Nephron progenitor cell (in vitro differentiated cells): ENCODE results near the gene RBMS1.

Source experiments
- DNase-seq: peaks from one replicate; pipeline ENCODE4 v3.0.0; 2021
- H3K27ac Mint-ChIP-seq: 2 replicates; pipeline ENCODE4 v1.8.0; 2021; ENCODE audit warnings: mild to moderate bottlenecking, moderate library complexity, mixed read lengths
- H3K27me3 Mint-ChIP-seq: 2 replicates; pipeline ENCODE4 v1.8.0; 2021; ENCODE audit warnings: mild to moderate bottlenecking, low read depth, mixed read lengths; ENCODE audit not compliant: poor library complexity
- H3K36me3 Mint-ChIP-seq: 2 replicates; pipeline ENCODE4 v1.8.0; 2021; ENCODE audit warnings: low read depth, mixed read lengths
- H3K4me1 Mint-ChIP-seq: 2 replicates; pipeline ENCODE4 v1.8.0; 2021; ENCODE audit warnings: mixed read lengths
- H3K4me3 Mint-ChIP-seq: 2 replicates; pipeline ENCODE4 v1.8.0; 2021; ENCODE audit warnings: mild to moderate bottlenecking, moderate library complexity, mixed read lengths
- H3K9me3 Mint-ChIP-seq: 2 replicates; pipeline ENCODE4 v1.8.0; 2021; ENCODE audit warnings: mild to moderate bottlenecking, moderate library complexity, mixed read lengths
- TF ChIP-seq, protein P1 (sequence below): fragments of 200-600 bp; sonication (generic); IDR thresholded peaks from 2 replicates; pipeline ENCODE4 v1.5.0; 2021; ENCODE audit warnings: antibody characterized with exemption

Gene RBMS1

DNA sequence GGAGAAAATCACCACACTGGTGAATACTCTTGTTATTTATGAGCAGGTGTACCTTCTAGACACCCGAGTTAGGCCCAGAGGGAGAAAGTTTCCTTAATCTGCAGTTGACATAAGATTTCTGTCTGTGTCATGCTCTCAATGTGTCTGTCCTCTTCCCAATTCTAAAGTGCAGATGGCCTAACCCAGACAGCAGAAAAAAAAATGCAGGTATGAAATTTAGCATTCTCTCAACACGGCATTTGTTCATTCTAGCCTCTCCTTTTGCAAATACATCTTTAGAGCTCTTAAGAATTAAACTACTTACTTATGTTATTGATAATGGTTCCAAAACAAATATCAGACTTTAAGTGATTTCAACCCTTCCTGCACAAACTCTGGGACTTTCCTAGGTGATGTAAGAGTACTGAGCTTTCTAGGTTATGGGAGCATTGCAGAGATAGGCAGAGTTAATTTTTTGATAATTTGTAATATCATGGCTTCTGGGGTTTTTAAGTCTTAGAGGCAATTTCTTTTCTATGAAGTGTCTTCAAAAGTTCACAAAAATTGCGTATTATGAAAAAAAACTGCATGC, 260.6 kb downstream of the RBMS1 start:
- Mint-ChIP-seq H3K4me1 (peaks cover 24% of the 10 kb centered on the region), H3K27me3 (no peaks in the 10 kb centered on the region), H3K9me3 (no peaks in the 10 kb centered on the region), H3K36me3 (no peaks in the 10 kb centered on the region), H3K27ac (no peak overlapping the region), H3K4me3 (no peak overlapping the region)
- DNase-seq: no peak
- TF ChIP-seq, protein P1, sequence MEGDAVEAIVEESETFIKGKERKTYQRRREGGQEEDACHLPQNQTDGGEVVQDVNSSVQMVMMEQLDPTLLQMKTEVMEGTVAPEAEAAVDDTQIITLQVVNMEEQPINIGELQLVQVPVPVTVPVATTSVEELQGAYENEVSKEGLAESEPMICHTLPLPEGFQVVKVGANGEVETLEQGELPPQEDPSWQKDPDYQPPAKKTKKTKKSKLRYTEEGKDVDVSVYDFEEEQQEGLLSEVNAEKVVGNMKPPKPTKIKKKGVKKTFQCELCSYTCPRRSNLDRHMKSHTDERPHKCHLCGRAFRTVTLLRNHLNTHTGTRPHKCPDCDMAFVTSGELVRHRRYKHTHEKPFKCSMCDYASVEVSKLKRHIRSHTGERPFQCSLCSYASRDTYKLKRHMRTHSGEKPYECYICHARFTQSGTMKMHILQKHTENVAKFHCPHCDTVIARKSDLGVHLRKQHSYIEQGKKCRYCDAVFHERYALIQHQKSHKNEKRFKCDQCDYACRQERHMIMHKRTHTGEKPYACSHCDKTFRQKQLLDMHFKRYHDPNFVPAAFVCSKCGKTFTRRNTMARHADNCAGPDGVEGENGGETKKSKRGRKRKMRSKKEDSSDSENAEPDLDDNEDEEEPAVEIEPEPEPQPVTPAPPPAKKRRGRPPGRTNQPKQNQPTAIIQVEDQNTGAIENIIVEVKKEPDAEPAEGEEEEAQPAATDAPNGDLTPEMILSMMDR: no peak

DNA sequence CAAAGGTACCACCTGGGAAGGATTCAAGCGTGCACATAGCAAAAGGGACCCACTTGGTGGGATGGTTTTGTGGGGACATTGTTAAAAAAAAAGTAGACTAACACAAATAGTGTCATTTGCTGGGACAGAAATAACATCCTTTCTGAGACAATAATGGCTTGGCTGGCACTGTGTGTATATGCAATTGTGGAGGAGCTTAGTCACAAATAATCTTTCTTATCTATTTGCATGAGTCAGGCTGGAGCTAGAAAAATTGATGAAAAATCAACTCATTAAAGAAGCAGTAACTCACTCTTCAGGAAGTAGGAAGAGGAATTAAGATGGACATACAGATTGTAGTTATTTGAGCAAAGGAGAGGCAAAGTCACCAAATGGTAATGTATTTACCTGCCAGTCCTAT, 264.0 kb downstream of the RBMS1 start:
- Mint-ChIP-seq H3K36me3 (no peaks in the 10 kb centered on the region), H3K4me3 (no peak overlapping the region), H3K27ac (peak overlapping the region; percentile 27), H3K4me1 (peaks cover 46% of the 10 kb centered on the region), H3K27me3 (no peaks in the 10 kb centered on the region), H3K9me3 (no peaks in the 10 kb centered on the region)
- TF ChIP-seq, protein P1: no peak
- no peak for DNase-seq

DNA sequence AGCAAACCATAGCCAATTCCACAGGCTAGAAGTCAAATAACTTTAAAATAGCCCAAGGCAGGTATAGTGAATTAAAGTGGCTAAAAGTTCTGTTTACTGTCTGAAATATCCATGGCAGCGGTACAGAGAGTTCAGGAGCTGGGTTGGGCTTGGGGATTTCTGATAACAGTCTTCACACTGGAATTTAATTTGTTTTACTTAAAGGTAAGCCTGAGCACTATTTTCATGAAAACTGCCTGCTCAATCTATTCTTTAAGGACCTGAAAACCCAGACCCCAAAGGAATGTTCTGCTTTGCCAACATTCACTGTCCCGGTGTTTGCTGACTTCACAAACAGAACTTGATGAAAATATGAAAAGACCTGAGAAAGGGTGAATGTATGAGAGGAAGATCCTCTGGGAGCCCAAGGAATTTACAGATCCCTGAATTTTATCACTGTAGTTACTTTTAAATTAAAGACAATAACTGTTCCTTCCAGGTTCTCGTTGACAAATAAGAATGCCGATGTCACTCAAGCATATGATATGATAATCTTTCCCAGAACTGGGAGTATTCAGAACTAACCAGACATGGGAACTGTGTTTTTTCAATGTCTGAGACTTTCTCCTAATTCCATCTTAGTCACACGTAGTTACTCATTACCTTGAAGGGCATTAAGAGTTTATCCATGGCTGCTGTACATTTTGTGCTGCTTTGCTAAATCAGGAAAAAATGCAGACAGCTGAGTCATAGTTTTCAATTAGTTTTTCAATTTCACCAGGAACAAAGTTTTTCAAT, 265.3 kb downstream of the RBMS1 start:
- TF ChIP-seq, protein P1: no peak
- Mint-ChIP-seq H3K4me1 (peaks cover 51% of the 10 kb centered on the region), H3K4me3 (no peak overlapping the region), H3K27me3 (peaks cover 3% of the 10 kb centered on the region), H3K27ac (peak overlapping the region; percentile 53), H3K36me3 (no peaks in the 10 kb centered on the region), H3K9me3 (no peaks in the 10 kb centered on the region)
- no peak for DNase-seq

DNA sequence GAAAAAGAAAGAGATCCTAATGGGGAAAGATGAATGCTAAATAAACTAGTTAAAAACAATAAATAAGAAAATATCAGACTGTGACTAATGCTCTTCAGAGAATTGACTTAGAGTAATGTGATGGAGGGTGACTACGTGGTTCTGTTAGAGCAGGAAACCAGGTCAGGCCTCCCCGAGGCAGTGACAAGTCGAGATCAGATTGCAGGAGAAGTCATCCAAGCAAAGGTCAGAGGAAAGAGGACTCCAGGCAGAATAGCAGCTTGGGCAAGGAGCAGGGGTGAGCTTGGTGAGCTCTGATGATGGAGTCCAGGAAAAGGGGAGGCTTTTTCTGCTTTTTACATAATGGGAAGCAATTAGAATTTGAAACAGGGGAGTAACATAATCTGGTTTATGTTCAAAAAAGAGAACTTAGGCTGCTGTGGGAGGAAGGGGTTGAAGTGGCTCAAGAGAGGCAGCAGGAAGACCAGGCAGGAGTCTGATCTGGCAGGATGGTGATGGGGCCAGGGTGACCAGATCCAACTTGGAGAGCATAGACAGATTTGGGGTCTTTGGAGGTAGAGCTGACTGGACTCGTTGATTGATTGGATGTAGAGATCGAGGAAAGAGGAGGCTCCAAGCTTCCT, 266.2 kb downstream of the RBMS1 start:
- H3K27ac Mint-ChIP-seq: peak overlapping the region; percentile 65
- H3K4me3 Mint-ChIP-seq: peak overlapping the region; percentile 21
- no peaks in the 10 kb centered on the region for H3K36me3 Mint-ChIP-seq
- H3K9me3 Mint-ChIP-seq: no peaks in the 10 kb centered on the region
- TF ChIP-seq, protein P1: no peak
- peaks cover 3% of the 10 kb centered on the region for H3K27me3 Mint-ChIP-seq
- no peak for DNase-seq
- peaks cover 57% of the 10 kb centered on the region for H3K4me1 Mint-ChIP-seq

DNA sequence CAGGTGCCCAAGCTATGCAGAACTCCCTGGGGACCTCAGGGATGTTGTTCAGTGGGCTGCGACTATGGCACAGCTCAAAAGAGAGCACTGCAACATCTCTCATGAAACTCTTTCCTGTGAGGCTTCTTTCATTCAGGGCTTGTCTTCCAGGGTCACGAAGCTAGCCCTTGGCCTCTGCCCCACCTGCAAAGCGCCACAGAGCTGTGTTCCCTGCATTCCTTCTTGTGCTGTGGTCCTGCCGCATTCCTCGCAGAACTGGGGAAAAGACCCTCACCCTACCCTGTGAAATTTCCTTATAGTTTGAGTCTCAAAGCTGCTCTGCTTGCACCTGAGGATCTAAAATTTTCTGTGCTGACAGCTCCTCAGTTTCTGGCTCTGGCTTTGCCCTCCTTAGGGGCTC, 267.2 kb downstream of the RBMS1 start:
- no peaks in the 10 kb centered on the region for H3K36me3 Mint-ChIP-seq
- TF ChIP-seq, protein P1: no peak
- H3K4me1 Mint-ChIP-seq: peaks cover 67% of the 10 kb centered on the region
- H3K27me3 Mint-ChIP-seq: peaks cover 3% of the 10 kb centered on the region
- no peak overlapping the region for H3K4me3 Mint-ChIP-seq
- H3K27ac Mint-ChIP-seq: peak overlapping the region; percentile 34
- DNase-seq: no peak
- H3K9me3 Mint-ChIP-seq: no peaks in the 10 kb centered on the region
